ENCODE data around the gene TCF3.

Gene TCF3

GRCh38 chr19:1624458-1624857, 28.0 kb downstream of the TCF3 start:
- H3K27me3 ChIP-seq (ENCODE audit: insufficient read depth, low read length): no peaks in the 10 kb centered on the region

GRCh38 chr19:1622541-1622940, 29.9 kb downstream of the TCF3 start:
- Histone ChIP-seq H3K36me3 (ENCODE audit: insufficient read depth, low read length) (peaks cover 82% of the 10 kb centered on the region), H3K4me3 (ENCODE audit: low read length) (no peak overlapping the region), H3K27me3 (ENCODE audit: insufficient read depth, low read length) (no peaks in the 10 kb centered on the region), H2AFZ (ENCODE audit: low read depth, low read length) (no peak overlapping the region), H3K9me3 (ENCODE audit: low read length) (no peaks in the 10 kb centered on the region), H3K4me1 (ENCODE audit: insufficient read depth, low read length) (no peaks in the 10 kb centered on the region)

More at GRCh38 chr19:1624458-1624857, 28.0 kb downstream of the TCF3 start:
- peaks cover 65% of the 10 kb centered on the region for H3K36me3 ChIP-seq (ENCODE audit: insufficient read depth, low read length)
- no peaks in the 10 kb centered on the region for H3K4me1 ChIP-seq (ENCODE audit: insufficient read depth, low read length)
- no peak overlapping the region for H3K4me3 ChIP-seq (ENCODE audit: low read length)
- H2AFZ ChIP-seq (ENCODE audit: low read depth, low read length): no peak overlapping the region
- no peaks in the 10 kb centered on the region for H3K9me3 ChIP-seq (ENCODE audit: low read length)

- no peaks in the 10 kb centered on the region for H3K4me1 ChIP-seq (ENCODE audit: insufficient read depth, low read length)
Observed at GRCh38 chr19:1622007-1622406, 30.4 kb downstream of the TCF3 start.

GRCh38 chr19:1621574-1621973, 30.8 kb downstream of the TCF3 start:
- no peaks in the 10 kb centered on the region for H3K4me1 ChIP-seq (ENCODE audit: insufficient read depth, low read length)
- H3K9me3 ChIP-seq (ENCODE audit: low read length): no peaks in the 10 kb centered on the region
- H3K27me3 ChIP-seq (ENCODE audit: insufficient read depth, low read length): no peaks in the 10 kb centered on the region
- no peak overlapping the region for H3K4me3 ChIP-seq (ENCODE audit: low read length)
- H2AFZ ChIP-seq (ENCODE audit: low read depth, low read length): no peak overlapping the region
- peaks cover 82% of the 10 kb centered on the region for H3K36me3 ChIP-seq (ENCODE audit: insufficient read depth, low read length)

More at GRCh38 chr19:1622007-1622406, 30.4 kb downstream of the TCF3 start:
- Histone ChIP-seq H3K27me3 (ENCODE audit: insufficient read depth, low read length) (no peaks in the 10 kb centered on the region), H3K9me3 (ENCODE audit: low read length) (no peaks in the 10 kb centered on the region), H2AFZ (ENCODE audit: low read depth, low read length) (no peak overlapping the region), H3K36me3 (ENCODE audit: insufficient read depth, low read length) (peaks cover 82% of the 10 kb centered on the region), H3K4me3 (ENCODE audit: low read length) (no peak overlapping the region)

GRCh38 chr19:1621021-1621420, 31.4 kb downstream of the TCF3 start:
- Histone ChIP-seq H3K4me1 (ENCODE audit: insufficient read depth, low read length) (no peaks in the 10 kb centered on the region), H3K27me3 (ENCODE audit: insufficient read depth, low read length) (no peaks in the 10 kb centered on the region), H3K4me3 (ENCODE audit: low read length) (no peak overlapping the region), H2AFZ (ENCODE audit: low read depth, low read length) (no peak overlapping the region), H3K36me3 (ENCODE audit: insufficient read depth, low read length) (peaks cover 82% of the 10 kb centered on the region), H3K9me3 (ENCODE audit: low read length) (no peaks in the 10 kb centered on the region)

- H3K4me1 ChIP-seq (ENCODE audit: insufficient read depth, low read length): no peaks in the 10 kb centered on the region
- H3K36me3 ChIP-seq (ENCODE audit: insufficient read depth, low read length): peaks cover 83% of the 10 kb centered on the region
- no peak overlapping the region for H3K4me3 ChIP-seq (ENCODE audit: low read length)
Observed at GRCh38 chr19:1620502-1620901, 31.9 kb downstream of the TCF3 start.

GRCh38 chr19:1619703-1620102, 32.7 kb downstream of the TCF3 start:
- Histone ChIP-seq H3K9me3 (ENCODE audit: low read length) (no peaks in the 10 kb centered on the region), H3K36me3 (ENCODE audit: insufficient read depth, low read length) (peaks cover 84% of the 10 kb centered on the region), H3K4me3 (ENCODE audit: low read length) (no peak overlapping the region), H3K4me1 (ENCODE audit: insufficient read depth, low read length) (no peaks in the 10 kb centered on the region), H3K27me3 (ENCODE audit: insufficient read depth, low read length) (no peaks in the 10 kb centered on the region), H2AFZ (ENCODE audit: low read depth, low read length) (no peak overlapping the region)

More at GRCh38 chr19:1620502-1620901, 31.9 kb downstream of the TCF3 start:
- Histone ChIP-seq H2AFZ (ENCODE audit: low read depth, low read length) (no peak overlapping the region), H3K9me3 (ENCODE audit: low read length) (no peaks in the 10 kb centered on the region), H3K27me3 (ENCODE audit: insufficient read depth, low read length) (no peaks in the 10 kb centered on the region)

GRCh38 chr19:1619094-1619439, 33.3 kb downstream of the TCF3 start:
- H3K27me3 ChIP-seq (ENCODE audit: insufficient read depth, low read length): no peaks in the 10 kb centered on the region
- no peaks in the 10 kb centered on the region for H3K4me1 ChIP-seq (ENCODE audit: insufficient read depth, low read length)
- no peaks in the 10 kb centered on the region for H3K9me3 ChIP-seq (ENCODE audit: low read length)
- H3K4me3 ChIP-seq (ENCODE audit: low read length): no peak overlapping the region
- H2AFZ ChIP-seq (ENCODE audit: low read depth, low read length): no peak overlapping the region
- peaks cover 84% of the 10 kb centered on the region for H3K36me3 ChIP-seq (ENCODE audit: insufficient read depth, low read length)

GRCh38 chr19:1618157-1619093, 34.0 kb downstream of the TCF3 start:
- peaks cover 86% of the 10 kb centered on the region for H3K36me3 ChIP-seq (ENCODE audit: insufficient read depth, low read length)
- H3K4me3 ChIP-seq (ENCODE audit: low read length): no peak overlapping the region
- H3K4me1 ChIP-seq (ENCODE audit: insufficient read depth, low read length): no peaks in the 10 kb centered on the region
- no peak overlapping the region for H2AFZ ChIP-seq (ENCODE audit: low read depth, low read length)
- no peaks in the 10 kb centered on the region for H3K27me3 ChIP-seq (ENCODE audit: insufficient read depth, low read length)
- H3K9me3 ChIP-seq (ENCODE audit: low read length): no peaks in the 10 kb centered on the region

GRCh38 chr19:1616875-1617274, 35.5 kb downstream of the TCF3 start:
- Histone ChIP-seq H3K36me3 (ENCODE audit: insufficient read depth, low read length) (peaks cover 93% of the 10 kb centered on the region), H2AFZ (ENCODE audit: low read depth, low read length) (no peak overlapping the region), H3K4me3 (ENCODE audit: low read length) (no peak overlapping the region), H3K4me1 (ENCODE audit: insufficient read depth, low read length) (no peaks in the 10 kb centered on the region), H3K27me3 (ENCODE audit: insufficient read depth, low read length) (no peaks in the 10 kb centered on the region), H3K9me3 (ENCODE audit: low read length) (no peaks in the 10 kb centered on the region)

GRCh38 chr19:1616396-1616795, 36.0 kb downstream of the TCF3 start:
- Histone ChIP-seq H3K9me3 (ENCODE audit: low read length) (no peaks in the 10 kb centered on the region), H2AFZ (ENCODE audit: low read depth, low read length) (no peak overlapping the region), H3K36me3 (ENCODE audit: insufficient read depth, low read length) (peaks cover 94% of the 10 kb centered on the region), H3K27me3 (ENCODE audit: insufficient read depth, low read length) (no peaks in the 10 kb centered on the region), H3K4me3 (ENCODE audit: low read length) (no peak overlapping the region), H3K4me1 (ENCODE audit: insufficient read depth, low read length) (no peaks in the 10 kb centered on the region)

GRCh38 chr19:1615156-1615765, 37.2 kb downstream of the TCF3 start:
- no peak overlapping the region for H3K4me3 ChIP-seq (ENCODE audit: low read length)
- no peaks in the 10 kb centered on the region for H3K4me1 ChIP-seq (ENCODE audit: insufficient read depth, low read length)
- H3K9me3 ChIP-seq (ENCODE audit: low read length): no peaks in the 10 kb centered on the region
- H3K36me3 ChIP-seq (ENCODE audit: insufficient read depth, low read length): peaks cover 90% of the 10 kb centered on the region
- no peak overlapping the region for H2AFZ ChIP-seq (ENCODE audit: low read depth, low read length)
- H3K27me3 ChIP-seq (ENCODE audit: insufficient read depth, low read length): no peaks in the 10 kb centered on the region

- Histone ChIP-seq H3K4me1 (ENCODE audit: insufficient read depth, low read length) (no peaks in the 10 kb centered on the region), H2AFZ (ENCODE audit: low read depth, low read length) (no peak overlapping the region), H3K36me3 (ENCODE audit: insufficient read depth, low read length) (peaks cover 88% of the 10 kb centered on the region), H3K4me3 (ENCODE audit: low read length) (no peak overlapping the region), H3K9me3 (ENCODE audit: low read length) (no peaks in the 10 kb centered on the region), H3K27me3 (ENCODE audit: insufficient read depth, low read length) (no peaks in the 10 kb centered on the region)
Observed at GRCh38 chr19:1613808-1614570, 38.4 kb downstream of the TCF3 start.
